Ishikawa (cell line): ENCODE data around the gene ATG16L1.

Source experiments
- CEBPB ChIP-seq: IDR thresholded peaks from 2 replicates; pipeline ENCODE4 v1.6.1; 2012
- CREB1 ChIP-seq: IDR thresholded peaks from 2 replicates; pipeline ENCODE4 v1.6.1; 2012; ENCODE audit warnings: low read depth
- EGR1 ChIP-seq: IDR thresholded peaks from 2 replicates; pipeline ENCODE4 v1.6.1; 2012
- EP300 ChIP-seq: IDR thresholded peaks from 2 replicates; pipeline ENCODE4 v1.6.1; 2012; ENCODE audit warnings: borderline replicate concordance
- FOXM1 ChIP-seq: IDR thresholded peaks from 2 replicates; pipeline ENCODE4 v1.6.1; 2012; ENCODE audit warnings: low read depth, borderline replicate concordance
- NFIC ChIP-seq: IDR thresholded peaks from 2 replicates; pipeline ENCODE4 v1.6.1; 2012
- RAD21 ChIP-seq: IDR thresholded peaks from 2 replicates; pipeline ENCODE4 v1.6.1; 2012; ENCODE audit warnings: low read depth
- TAF1 ChIP-seq: IDR thresholded peaks from 2 replicates; pipeline ENCODE4 v1.6.1; 2012; ENCODE audit warnings: low read depth, mild to moderate bottlenecking
- TCF12 ChIP-seq: IDR thresholded peaks from 2 replicates; pipeline ENCODE4 v1.6.1; 2012; ENCODE audit warnings: low read depth
- TEAD4 ChIP-seq: IDR thresholded peaks from 2 replicates; pipeline ENCODE4 v1.6.1; 2012
- YY1 ChIP-seq: IDR thresholded peaks from 2 replicates; pipeline ENCODE4 v1.6.1; 2012; ENCODE audit warnings: low read depth
- ZBTB7A ChIP-seq: IDR thresholded peaks from 2 replicates; pipeline ENCODE4 v1.6.1; 2012; ENCODE audit warnings: low read depth
- TF ChIP-seq, protein P1 (sequence below): IDR thresholded peaks from 2 replicates; pipeline ENCODE4 v1.6.1; 2012
- TF ChIP-seq, protein P2 (sequence below): IDR thresholded peaks from 2 replicates; pipeline ENCODE4 v1.6.1; 2012
- TF ChIP-seq, protein P3 (sequence below): IDR thresholded peaks from 2 replicates; pipeline ENCODE4 v1.6.1; 2012; ENCODE audit warnings: low read depth, mild to moderate bottlenecking

Gene ATG16L1

DNA sequence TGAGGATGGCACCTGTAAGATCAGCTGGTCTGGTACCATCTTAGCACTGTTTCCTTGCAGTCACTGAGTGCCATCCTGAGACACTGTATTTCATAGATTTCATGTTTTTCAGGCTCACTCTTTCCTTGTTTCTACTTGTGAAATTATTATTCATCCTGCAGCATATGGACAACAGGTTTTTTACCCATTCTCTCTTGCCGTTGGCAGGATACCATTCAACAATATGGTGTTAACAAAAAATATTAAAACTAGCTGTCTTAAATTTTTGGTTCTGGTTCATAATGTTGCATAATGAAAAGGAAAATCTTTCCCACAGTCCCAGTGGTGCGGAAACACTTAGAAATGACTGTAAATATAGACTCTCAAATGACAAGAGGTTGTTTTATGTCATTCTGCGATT, 23.1 kb upstream of the ATG16L1 start:
- no peak for TF ChIP-seq YY1
- TF ChIP-seq, protein P1, sequence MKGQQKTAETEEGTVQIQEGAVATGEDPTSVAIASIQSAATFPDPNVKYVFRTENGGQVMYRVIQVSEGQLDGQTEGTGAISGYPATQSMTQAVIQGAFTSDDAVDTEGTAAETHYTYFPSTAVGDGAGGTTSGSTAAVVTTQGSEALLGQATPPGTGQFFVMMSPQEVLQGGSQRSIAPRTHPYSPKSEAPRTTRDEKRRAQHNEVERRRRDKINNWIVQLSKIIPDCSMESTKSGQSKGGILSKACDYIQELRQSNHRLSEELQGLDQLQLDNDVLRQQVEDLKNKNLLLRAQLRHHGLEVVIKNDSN: no peak
- no peak for TF ChIP-seq FOXM1
- no peak for TF ChIP-seq EGR1
- TF ChIP-seq EP300: no peak
- TF ChIP-seq TAF1: no peak
- no peak for TF ChIP-seq ZBTB7A
- TF ChIP-seq, protein P2, sequence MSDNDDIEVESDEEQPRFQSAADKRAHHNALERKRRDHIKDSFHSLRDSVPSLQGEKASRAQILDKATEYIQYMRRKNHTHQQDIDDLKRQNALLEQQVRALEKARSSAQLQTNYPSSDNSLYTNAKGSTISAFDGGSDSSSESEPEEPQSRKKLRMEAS: no peak
- TF ChIP-seq RAD21: no peak
- no peak for TF ChIP-seq CEBPB
- no peak for TF ChIP-seq TEAD4
- no peak for TF ChIP-seq CREB1
- TF ChIP-seq, protein P3, sequence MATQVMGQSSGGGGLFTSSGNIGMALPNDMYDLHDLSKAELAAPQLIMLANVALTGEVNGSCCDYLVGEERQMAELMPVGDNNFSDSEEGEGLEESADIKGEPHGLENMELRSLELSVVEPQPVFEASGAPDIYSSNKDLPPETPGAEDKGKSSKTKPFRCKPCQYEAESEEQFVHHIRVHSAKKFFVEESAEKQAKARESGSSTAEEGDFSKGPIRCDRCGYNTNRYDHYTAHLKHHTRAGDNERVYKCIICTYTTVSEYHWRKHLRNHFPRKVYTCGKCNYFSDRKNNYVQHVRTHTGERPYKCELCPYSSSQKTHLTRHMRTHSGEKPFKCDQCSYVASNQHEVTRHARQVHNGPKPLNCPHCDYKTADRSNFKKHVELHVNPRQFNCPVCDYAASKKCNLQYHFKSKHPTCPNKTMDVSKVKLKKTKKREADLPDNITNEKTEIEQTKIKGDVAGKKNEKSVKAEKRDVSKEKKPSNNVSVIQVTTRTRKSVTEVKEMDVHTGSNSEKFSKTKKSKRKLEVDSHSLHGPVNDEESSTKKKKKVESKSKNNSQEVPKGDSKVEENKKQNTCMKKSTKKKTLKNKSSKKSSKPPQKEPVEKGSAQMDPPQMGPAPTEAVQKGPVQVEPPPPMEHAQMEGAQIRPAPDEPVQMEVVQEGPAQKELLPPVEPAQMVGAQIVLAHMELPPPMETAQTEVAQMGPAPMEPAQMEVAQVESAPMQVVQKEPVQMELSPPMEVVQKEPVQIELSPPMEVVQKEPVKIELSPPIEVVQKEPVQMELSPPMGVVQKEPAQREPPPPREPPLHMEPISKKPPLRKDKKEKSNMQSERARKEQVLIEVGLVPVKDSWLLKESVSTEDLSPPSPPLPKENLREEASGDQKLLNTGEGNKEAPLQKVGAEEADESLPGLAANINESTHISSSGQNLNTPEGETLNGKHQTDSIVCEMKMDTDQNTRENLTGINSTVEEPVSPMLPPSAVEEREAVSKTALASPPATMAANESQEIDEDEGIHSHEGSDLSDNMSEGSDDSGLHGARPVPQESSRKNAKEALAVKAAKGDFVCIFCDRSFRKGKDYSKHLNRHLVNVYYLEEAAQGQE: no peak

DNA sequence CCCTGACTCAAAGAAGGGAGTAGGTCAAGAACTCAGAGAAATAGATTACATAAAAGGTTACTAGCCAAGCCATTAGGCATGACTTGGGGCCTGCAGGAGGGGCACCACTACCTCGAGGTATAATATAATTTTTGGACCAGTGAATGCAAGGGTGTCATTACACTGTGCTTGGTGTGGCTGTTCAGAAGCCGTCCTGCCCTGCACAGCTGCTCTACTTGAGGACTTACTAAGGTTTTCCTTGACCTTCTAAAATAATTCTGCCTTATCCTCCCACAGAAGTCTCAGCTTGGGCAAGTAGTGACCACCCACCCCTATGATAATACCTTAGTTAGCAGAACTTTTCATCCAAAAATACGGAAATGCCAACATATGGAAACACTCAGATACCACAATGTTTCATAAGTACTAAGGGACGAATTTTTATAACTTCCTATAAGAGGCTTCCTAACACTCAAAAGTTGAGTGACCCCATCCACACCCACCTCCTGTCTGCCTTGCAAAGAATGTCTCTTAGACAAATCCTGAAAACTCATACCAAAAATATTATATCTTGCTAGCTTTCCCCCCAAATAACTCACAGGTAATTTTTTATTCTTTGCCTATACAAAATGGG, 17.7 kb upstream of the ATG16L1 start:
- TF ChIP-seq EP300: no peak
- TF ChIP-seq TAF1: no peak
- TF ChIP-seq CEBPB: no peak
- TF ChIP-seq EGR1: no peak
- no peak for TF ChIP-seq CREB1
- TF ChIP-seq, protein P3: no peak
- no peak for TF ChIP-seq YY1
- TF ChIP-seq FOXM1: no peak
- TF ChIP-seq TCF12: no peak
- TF ChIP-seq TEAD4: no peak
- TF ChIP-seq RAD21: no peak
- TF ChIP-seq, protein P2: no peak
- TF ChIP-seq, protein P1: no peak
- no peak for TF ChIP-seq NFIC
- no peak for TF ChIP-seq ZBTB7A

DNA sequence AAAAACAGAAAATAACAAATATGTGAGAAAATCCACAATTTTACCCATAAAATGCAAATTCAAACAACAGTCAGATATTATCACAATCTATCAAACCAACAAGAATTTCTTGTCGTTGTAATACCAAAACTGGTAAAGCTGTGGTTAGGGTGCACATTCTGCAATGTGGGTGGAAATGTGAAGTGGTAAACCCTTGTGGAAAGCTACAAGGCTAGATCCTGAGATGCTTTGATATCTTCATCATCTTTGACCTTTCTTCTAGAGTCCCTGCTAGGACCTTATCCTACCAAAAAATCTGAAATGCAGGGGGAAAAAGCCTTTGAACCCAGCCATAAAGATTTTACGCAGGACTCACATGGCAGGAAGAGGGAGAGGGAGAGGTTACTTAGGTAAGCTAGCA, 17.2 kb upstream of the ATG16L1 start:
- TF ChIP-seq EGR1 (no peak), TCF12 (no peak), NFIC (no peak), RAD21 (no peak), YY1 (no peak), TEAD4 (no peak), CREB1 (no peak), TAF1 (no peak), FOXM1 (no peak), CEBPB (no peak), ZBTB7A (no peak), EP300 (no peak)
- TF ChIP-seq, protein P1: no peak
- TF ChIP-seq, protein P2: no peak
- TF ChIP-seq, protein P3: no peak
